Glutamatergic neuron (in vitro differentiated cells): ENCODE results near the gene SASS6. TPM values are rescaled to one million over a fixed set of nuclear protein-coding genes. Genes with fewer than 3 reads are reported as not detected.

Source experiments
- DNase-seq: peaks from one replicate; pipeline ENCODE4 v3.0.0; 2022
- H3K27ac Mint-ChIP-seq: one replicate; pipeline ENCODE4 v1.8.0; 2020; ENCODE audit warnings: mild to moderate bottlenecking, mixed read lengths, inconsistent platforms; ENCODE audit not compliant: unreplicated experiment
- H3K27me3 Mint-ChIP-seq: one replicate; pipeline ENCODE4 v1.8.0; 2020; ENCODE audit warnings: mild to moderate bottlenecking, moderate library complexity, mixed read lengths, inconsistent platforms; ENCODE audit not compliant: unreplicated experiment
- H3K36me3 Mint-ChIP-seq: one replicate; pipeline ENCODE4 v1.8.0; 2020; ENCODE audit warnings: mild to moderate bottlenecking, mixed read lengths, inconsistent platforms; ENCODE audit not compliant: unreplicated experiment
- H3K4me1 Mint-ChIP-seq: one replicate; pipeline ENCODE4 v1.8.0; 2020; ENCODE audit warnings: mild to moderate bottlenecking, low read depth, mixed read lengths, inconsistent platforms; ENCODE audit not compliant: unreplicated experiment
- H3K4me3 Mint-ChIP-seq: one replicate; pipeline ENCODE4 v1.8.0; 2020; ENCODE audit warnings: mild to moderate bottlenecking, mixed read lengths, inconsistent platforms; ENCODE audit not compliant: unreplicated experiment
- H3K9me3 Mint-ChIP-seq: one replicate; pipeline ENCODE4 v1.8.0; 2020; ENCODE audit warnings: mild to moderate bottlenecking, moderate library complexity, mixed read lengths, inconsistent platforms; ENCODE audit not compliant: unreplicated experiment
- CTCF ChIP-seq: fragments of 200-600 bp; sonication (generic); IDR thresholded peaks from one replicate; pipeline ENCODE4 v1.5.0; 2021; ENCODE audit not compliant: partially characterized antibody, unreplicated experiment
- total RNA-seq: library from RNA; stranded (reverse); fragmentation: NEBNext Ultra II Directional; extraction: Animal tissue kit (Norgen Biotek cat#: 25700); gene quantifications from one replicate; pipeline ENCODE4 v1.2.1, GENCODE V29; 2021; ENCODE audit not compliant: unreplicated experiment

SASS6 gene
- total RNA-seq, 1 donor from 2014 or later: 4.0 TPM

GRCh38 chr1:100122177-100122576, 10.6 kb downstream of the SASS6 start:
- H3K27me3 Mint-ChIP-seq: no peaks in the 10 kb centered on the region
- H3K36me3 Mint-ChIP-seq: no peaks in the 10 kb centered on the region
- no peak overlapping the region for H3K27ac Mint-ChIP-seq
- no peak for DNase-seq
- no peak for TF ChIP-seq CTCF
- no peak overlapping the region for H3K4me3 Mint-ChIP-seq
- H3K9me3 Mint-ChIP-seq: no peaks in the 10 kb centered on the region
- H3K4me1 Mint-ChIP-seq: no peaks in the 10 kb centered on the region

GRCh38 chr1:100115524-100115923, 17.2 kb downstream of the SASS6 start:
- Mint-ChIP-seq H3K9me3 (no peaks in the 10 kb centered on the region), H3K36me3 (no peaks in the 10 kb centered on the region), H3K4me1 (no peaks in the 10 kb centered on the region), H3K27me3 (no peaks in the 10 kb centered on the region), H3K4me3 (no peak overlapping the region), H3K27ac (no peak overlapping the region)
- no peak for TF ChIP-seq CTCF
- DNase-seq: no peak

- H3K27me3 Mint-ChIP-seq: no peaks in the 10 kb centered on the region
- no peak for TF ChIP-seq CTCF
- H3K27ac Mint-ChIP-seq: no peak overlapping the region
- no peaks in the 10 kb centered on the region for H3K36me3 Mint-ChIP-seq
- no peak for DNase-seq
- no peak overlapping the region for H3K4me3 Mint-ChIP-seq
- H3K4me1 Mint-ChIP-seq: no peaks in the 10 kb centered on the region
- H3K9me3 Mint-ChIP-seq: no peaks in the 10 kb centered on the region
These were observed 23.1 kb downstream of the SASS6 start for GRCh38 chr1:100109554-100110066.

- Mint-ChIP-seq H3K4me1 (no peaks in the 10 kb centered on the region), H3K27ac (no peak overlapping the region), H3K27me3 (no peaks in the 10 kb centered on the region), H3K4me3 (no peak overlapping the region), H3K36me3 (no peaks in the 10 kb centered on the region), H3K9me3 (no peaks in the 10 kb centered on the region)
- no peak for DNase-seq
- no peak for TF ChIP-seq CTCF
These were observed 25.0 kb downstream of the SASS6 start for GRCh38 chr1:100107696-100108095.

- H3K9me3 Mint-ChIP-seq: peaks cover 1% of the 10 kb centered on the region
- no peaks in the 10 kb centered on the region for H3K36me3 Mint-ChIP-seq
- TF ChIP-seq CTCF: no peak
- H3K4me1 Mint-ChIP-seq: no peaks in the 10 kb centered on the region
- no peak for DNase-seq
- no peaks in the 10 kb centered on the region for H3K27me3 Mint-ChIP-seq
- no peak overlapping the region for H3K4me3 Mint-ChIP-seq
- no peak overlapping the region for H3K27ac Mint-ChIP-seq
These were observed 31.2 kb downstream of the SASS6 start for GRCh38 chr1:100101564-100101963.
